Effector CD4-positive, alpha-beta T cell (primary cell): ENCODE measurements around the gene RBPJ.
A peak's percentile ranks its signal among the peaks of the same experiment; 100 is the strongest.
"Not testable (repeated sequence)": the region's sequence is repeated elsewhere in the genome, so short reads cannot be mapped to it uniquely, and the experiment has no call there.

Experiments used
- DNase-seq: peaks from one replicate; pipeline ENCODE4 v3.0.0-alpha.2; 2020

Gene RBPJ

GRCh38 chr4:26302031-26302899 is 18.5 kb upstream of the RBPJ start:
- no peak for DNase-seq

DNA sequence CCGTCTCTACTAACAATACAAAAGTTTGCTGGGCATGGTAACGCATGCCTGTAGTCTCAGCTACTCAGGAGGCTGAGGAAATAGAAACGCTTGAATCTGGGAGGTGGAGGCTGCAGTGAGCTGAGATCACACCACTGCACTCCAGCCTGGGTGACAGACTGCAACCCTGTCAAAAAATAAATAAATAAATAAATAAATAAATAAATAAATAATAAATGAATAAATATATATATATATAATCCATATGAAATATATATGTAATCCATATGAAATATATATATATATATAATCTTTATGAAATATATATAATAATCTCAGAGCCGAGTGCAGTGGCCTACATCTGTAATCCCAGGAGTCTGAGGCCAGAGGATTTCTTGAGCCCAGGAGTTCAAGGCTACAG is 17.8 kb upstream of the RBPJ start:
- DNase-seq: no peak

DNA sequence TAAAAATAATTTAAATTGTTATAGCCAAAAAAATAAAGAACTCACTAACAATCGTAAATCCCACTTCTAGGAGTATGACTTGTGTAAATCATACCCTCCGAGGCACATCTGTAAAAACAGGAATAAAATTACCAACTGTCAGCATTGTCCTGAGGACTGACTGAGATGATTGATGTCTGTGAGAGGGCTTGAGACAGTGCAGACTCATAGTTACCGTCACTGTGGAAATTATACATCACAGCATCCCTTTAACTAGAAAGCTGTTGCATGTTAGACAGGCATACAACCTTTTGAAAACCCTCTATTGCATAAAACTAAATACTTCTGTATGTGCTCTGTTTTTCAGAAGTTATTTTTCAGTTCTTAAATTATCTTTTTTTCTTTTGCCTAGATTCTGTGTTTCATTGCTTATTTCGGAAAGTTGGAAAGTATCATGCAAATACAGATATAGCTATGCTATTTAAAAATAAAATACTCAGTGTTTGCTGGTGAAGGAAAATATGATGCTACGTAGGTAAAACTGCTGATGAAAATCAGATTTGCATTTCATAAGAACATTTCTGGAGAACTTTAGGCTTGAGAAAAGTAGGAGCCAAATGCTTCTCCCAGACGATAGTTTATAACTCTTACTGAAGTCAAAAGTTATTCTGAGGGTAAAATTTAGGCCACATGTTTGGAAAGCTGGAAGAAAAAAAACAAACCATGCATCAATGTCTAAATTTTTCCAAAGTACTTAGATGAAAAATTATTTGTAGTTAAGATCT is 13.6 kb upstream of the RBPJ start:
- no peak for DNase-seq

DNA sequence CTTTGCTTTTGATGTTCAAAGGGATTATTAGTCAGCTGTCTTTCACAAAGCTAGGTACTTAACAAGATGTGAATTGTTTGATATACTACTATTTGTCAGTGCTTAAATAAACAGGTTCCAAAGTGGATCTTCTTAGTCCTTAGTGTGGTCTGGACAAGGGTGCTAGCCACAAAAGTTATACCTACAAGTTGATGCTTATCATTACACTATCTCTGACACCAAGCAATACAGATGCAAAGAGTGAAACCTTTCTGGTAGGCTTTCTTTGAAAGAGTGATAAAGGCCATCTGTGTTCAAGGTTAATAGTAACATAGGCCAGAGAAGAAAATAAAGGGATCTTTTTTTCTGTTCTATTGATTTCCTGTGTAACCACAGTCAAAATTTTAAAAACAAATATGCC is 12.2 kb upstream of the RBPJ start:
- no peak for DNase-seq

DNA sequence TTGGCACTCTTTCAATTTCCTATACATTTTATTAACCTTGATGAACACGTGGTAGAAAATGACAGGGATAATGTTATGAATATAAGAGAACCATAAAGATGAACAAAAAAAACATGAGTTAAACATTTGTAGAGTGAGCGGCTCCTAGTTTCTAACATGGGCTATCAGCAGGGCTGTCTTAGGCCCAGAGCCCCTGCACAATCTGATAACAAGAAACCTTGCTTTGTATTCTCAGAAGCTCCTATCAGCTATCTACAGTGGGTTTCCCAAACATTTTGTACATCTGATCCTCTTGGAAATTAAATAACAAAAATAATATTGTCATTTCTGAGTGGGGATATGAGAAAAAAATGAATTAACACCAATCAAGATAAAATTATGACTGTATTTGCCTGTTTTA is 10.6 kb upstream of the RBPJ start:
- no peak for DNase-seq

DNA sequence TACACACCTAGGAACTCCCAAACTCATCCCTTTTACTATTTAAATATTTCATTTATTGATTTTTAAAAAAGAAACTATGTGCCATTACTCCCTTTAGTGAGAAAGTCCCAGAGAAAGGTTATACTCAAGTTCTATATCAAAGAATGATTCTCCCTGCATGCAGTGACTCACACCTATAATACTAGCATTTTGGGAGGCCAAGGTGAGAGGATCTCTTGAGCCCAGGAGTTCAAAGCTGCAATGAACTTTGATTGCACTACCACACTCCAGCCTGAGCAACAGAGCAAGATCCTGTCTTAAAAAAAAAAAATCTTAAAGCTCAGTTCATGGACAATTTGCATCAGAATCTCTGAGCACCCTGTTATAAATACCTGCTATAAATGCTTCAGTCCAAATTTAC is 9.2 kb upstream of the RBPJ start:
- DNase-seq: no peak

- not testable (repeated sequence) for DNase-seq
These were observed 5.4 kb upstream of the RBPJ start for GRCh38 chr4:26315316-26315932.

DNA sequence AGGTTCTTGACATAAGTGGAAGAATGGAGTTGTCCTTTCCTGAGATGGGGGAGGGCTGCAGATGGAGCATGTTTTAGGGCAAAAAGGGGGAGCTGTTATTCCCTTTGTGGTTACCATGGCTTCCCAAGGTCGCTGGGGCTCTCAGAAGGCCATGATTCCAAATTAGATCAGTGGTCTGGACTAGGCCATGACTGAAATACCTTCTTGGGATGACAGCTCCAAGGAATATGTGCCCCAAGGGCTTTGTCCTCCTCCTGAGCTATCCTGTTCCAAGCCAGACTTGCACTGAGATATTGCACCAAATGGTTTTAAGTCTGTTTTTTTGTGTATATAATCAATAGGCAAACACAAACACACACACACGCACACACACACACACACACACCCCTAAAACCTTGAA is 3.0 kb upstream of the RBPJ start:
- DNase-seq: no peak

- DNase-seq: peak; percentile 95
These were observed 1.3 kb upstream of the RBPJ start for GRCh38 chr4:26319467-26319948.

- no peak for DNase-seq
These were observed 771 bp upstream of the RBPJ start for GRCh38 chr4:26319949-26320537.

- DNase-seq: peak; percentile 22
These were observed 783 bp downstream of the RBPJ start for GRCh38 chr4:26321373-26322221.

DNA sequence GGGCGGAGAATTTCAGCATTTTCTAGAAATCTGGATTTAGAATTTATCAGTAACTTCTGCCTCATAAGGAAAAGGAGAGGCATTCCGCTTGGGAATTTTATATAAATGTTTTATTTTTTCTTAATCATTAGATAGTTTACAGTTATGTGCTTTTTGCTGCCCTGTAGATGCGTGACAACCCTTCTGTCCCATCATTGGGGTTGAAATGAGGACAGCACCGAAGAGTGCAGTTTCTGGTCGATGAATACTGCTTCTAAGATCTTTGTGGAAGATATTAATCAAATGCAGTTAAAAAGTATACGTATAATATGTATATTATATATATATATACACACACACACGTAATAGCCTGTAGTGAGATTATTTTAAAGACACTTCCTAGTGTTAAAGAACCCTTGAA is 1.5 kb downstream of the RBPJ start:
- DNase-seq: no peak

DNA sequence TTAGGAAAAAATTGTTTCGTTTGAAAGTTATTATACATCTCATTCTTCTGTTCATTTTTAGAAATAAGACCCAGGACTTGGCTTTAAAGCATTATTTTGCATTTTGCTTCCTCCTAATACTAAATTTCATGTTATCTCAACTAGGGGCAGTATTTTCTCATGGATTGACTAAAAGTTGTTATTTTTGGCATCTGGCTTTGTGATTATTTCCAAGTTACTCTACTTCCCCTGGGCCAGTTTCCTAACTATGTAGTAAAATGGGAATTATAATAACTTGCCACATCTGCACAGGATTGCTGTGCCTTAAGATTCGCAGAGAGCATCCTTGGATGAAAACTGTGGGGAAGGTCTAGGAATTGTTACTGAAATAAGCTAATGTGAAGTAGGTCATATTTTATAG is 3.0 kb downstream of the RBPJ start:
- no peak for DNase-seq

GRCh38 chr4:26325191-26325590 is 4.4 kb downstream of the RBPJ start:
- DNase-seq: no peak

DNA sequence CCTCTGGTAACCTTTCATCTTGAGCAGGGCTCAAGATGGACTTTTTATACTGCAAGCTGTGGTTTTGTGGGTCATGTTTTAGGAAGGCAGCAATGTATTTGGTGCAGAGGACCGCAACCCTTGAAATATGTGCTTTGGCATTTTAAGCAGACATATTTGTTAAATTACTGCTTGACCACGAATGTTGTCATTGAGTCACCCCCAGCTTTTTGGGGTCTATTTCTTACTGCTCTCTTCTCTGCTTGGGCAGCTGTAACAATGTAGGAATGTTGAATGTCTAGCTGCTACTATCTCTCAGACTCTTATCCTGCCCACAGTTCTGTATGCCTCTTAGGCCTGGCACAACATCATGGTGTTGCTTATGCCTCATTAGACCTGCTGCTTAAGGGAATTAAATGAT is 6.0 kb downstream of the RBPJ start:
- no peak for DNase-seq

- DNase-seq: peak; percentile 7
These were observed 9.5 kb downstream of the RBPJ start for GRCh38 chr4:26330186-26330787.

DNA sequence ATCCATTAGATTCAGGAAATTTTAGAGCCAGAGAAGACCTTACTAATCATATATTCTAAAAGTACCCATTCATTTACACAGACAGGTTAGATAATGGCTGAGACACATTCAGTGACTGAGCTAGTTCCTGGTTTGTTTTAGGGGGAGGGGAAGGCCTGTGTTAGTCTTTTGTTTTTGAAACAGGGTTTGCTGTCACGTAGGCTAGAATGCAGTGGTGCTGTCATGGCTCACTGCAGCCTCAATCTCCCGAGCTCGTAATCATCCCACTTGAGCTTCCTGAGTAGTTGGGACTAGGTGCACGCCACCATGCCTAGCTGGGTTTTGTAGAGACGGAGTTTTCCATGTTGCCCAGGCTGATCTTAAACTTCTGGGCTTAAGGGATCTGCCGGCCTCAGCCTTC is 10.1 kb downstream of the RBPJ start:
- no peak for DNase-seq

GRCh38 chr4:26331380-26331950 is 10.7 kb downstream of the RBPJ start:
- DNase-seq: no peak

- DNase-seq: no peak
These were observed 13.6 kb downstream of the RBPJ start for GRCh38 chr4:26334366-26334765.

DNA sequence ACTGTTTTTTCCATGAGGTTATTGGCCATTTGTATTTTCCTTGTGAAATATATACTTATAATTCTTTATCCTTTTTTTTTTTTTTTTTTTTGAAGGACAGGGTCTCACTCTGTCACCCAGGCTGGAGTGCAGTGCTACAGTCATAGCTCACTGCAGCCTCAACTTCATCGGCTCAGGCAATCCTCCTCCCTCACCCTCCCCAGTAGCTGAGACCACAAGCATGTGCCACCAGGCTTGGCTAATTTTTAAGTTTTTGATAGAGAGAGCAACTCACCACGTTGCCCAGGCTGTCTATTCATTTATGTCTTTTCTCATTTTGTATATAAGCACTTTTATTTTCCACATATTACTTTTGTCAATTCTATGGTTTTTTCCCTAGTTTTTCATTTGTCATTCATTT is 16.8 kb downstream of the RBPJ start:
- no peak for DNase-seq

DNA sequence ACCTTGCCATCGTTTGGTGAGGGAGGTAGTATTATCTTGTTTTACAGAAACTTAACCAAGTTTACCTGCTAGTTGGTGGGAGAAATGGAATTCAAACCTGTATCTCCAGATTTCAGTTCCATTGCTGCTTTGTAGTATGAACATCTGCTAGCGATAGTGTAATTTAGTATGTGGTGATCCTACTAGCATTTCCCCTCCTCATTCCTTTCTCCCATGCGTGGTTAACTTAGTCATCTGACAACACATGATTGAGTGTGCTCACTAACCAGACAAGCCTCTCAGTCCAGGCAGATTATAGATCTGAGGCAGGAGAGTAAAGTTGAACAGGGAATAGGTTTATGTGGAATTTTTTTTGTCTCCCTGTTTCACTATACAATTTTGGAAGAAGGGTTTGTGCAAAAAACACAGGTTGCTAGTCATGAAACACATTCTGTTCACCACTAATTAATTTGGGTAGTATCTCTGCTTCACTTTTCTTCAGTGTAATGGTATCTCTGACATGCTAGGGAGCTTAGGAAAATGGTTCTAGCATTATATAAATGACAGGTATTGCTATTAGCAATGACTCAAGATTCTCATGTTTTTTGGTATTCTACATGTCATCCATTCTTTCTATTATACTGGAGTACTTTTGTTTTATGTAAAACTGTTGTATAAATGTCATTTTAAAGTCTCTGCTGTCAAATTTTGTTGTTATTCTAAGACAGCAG is 21.7 kb downstream of the RBPJ start:
- DNase-seq: no peak
